Activated B cell treated with CpG ODN at 0.5 μM for 24 hours (primary cell): ENCODE data around the gene RNF214. TPM values are rescaled to one million over a fixed set of nuclear protein-coding genes. Genes with fewer than 3 reads are reported as not detected.
"Not testable (repeated sequence)": the region's sequence is repeated elsewhere in the genome, so short reads cannot be mapped to it uniquely, and the experiment has no call there.

Experiments used
- ATAC-seq: fragments of 200-7000 bp; cut with Tn5 transposase; one replicate; pipeline ENCODE4 v1.10.0; 2021; ENCODE audit warnings: low read depth, mild to moderate bottlenecking, moderate library complexity
- CTCF ChIA-PET: fragments of 350-600 bp; sonication (Branson Sonifier 250); formaldehyde crosslinking; loops from one replicate; lab custom pipeline; 2021; ENCODE audit warnings: antibody characterized with exemption; lab: Charles Lee
- POLR2A ChIA-PET: fragments of 350-600 bp; sonication (Branson Sonifier 250); formaldehyde crosslinking; loops from one replicate; lab custom pipeline; 2021; ENCODE audit warnings: antibody characterized with exemption; lab: Charles Lee
- DNase-seq: peaks from one replicate; pipeline ENCODE4 v3.0.0; 2022
- H3K27ac Mint-ChIP-seq: one replicate; pipeline ENCODE4 v1.8.0; 2020; ENCODE audit warnings: mixed read lengths
- H3K27me3 Mint-ChIP-seq: one replicate; pipeline ENCODE4 v1.8.0; 2021; ENCODE audit warnings: mixed read lengths
- H3K36me3 Mint-ChIP-seq: one replicate; pipeline ENCODE4 v1.8.0; 2021; ENCODE audit warnings: low read depth, mixed read lengths
- H3K4me1 Mint-ChIP-seq: one replicate; pipeline ENCODE4 v1.8.0; 2021; ENCODE audit warnings: mixed read lengths
- H3K4me3 Mint-ChIP-seq: one replicate; pipeline ENCODE4 v1.8.0; 2020; ENCODE audit warnings: mild to moderate bottlenecking, mixed read lengths
- H3K9me3 Mint-ChIP-seq: one replicate; pipeline ENCODE4 v1.8.0; 2020; ENCODE audit warnings: mixed read lengths
- CTCF ChIP-seq: fragments of 200-600 bp; IDR thresholded peaks from one replicate; pipeline ENCODE4 v1.8.0; 2022; ENCODE audit warnings: antibody characterized with exemption, mild to moderate bottlenecking
- intact Hi-C: fragments of 100-400 bp; cut with micrococcal nuclease; formaldehyde crosslinking; loops from one replicate; pipeline ENCODE4 v1.15.1; 2024
- total RNA-seq: library from RNA; stranded (reverse); gene quantifications from 2 replicates; pipeline ENCODE4 v1.2.3, GENCODE V29; 2022

RNF214 gene
- total RNA-seq, 1 donor from 2014 or later = 18.7 TPM

- H3K27me3 Mint-ChIP-seq = peaks cover 36% of the 10 kb centered on the region
- ChIA-PET CTCF (no interaction called here), POLR2A (no interaction called here)
- ATAC-seq (no peak), DNase-seq (no peak)
- intact Hi-C loops = no loop called here
- TF ChIP-seq CTCF = no peak
- H3K9me3 Mint-ChIP-seq = no peaks in the 10 kb centered on the region
- H3K4me3 Mint-ChIP-seq = no peak overlapping the region
- no peaks in the 10 kb centered on the region for H3K36me3 Mint-ChIP-seq
- peaks cover 10% of the 10 kb centered on the region for H3K4me1 Mint-ChIP-seq
- H3K27ac Mint-ChIP-seq = no peak overlapping the region
Observed at GRCh38 chr11:117318738-117319137, 86.3 kb downstream of the RNF214 start.

- TF ChIP-seq CTCF = no peak
- intact Hi-C loops = no loop called here
- Mint-ChIP-seq H3K4me1 (peaks cover 10% of the 10 kb centered on the region), H3K36me3 (no peaks in the 10 kb centered on the region), H3K27me3 (peaks cover 30% of the 10 kb centered on the region), H3K27ac (no peak overlapping the region), H3K4me3 (no peak overlapping the region), H3K9me3 (no peaks in the 10 kb centered on the region)
- DNase-seq (no peak), ATAC-seq (no peak)
- ChIA-PET POLR2A (no interaction called here), CTCF (no interaction called here)
Observed at GRCh38 chr11:117319214-117319840, 86.9 kb downstream of the RNF214 start.

- CTCF ChIA-PET = interaction anchor here (1.2 to 1.6 kb wide), 3 partner anchors 11 to 97 kb away, joined by 3 to 4 read pairs (median 3); partner anchors contain the start of gene BACE1
- not testable (repeated sequence) for ATAC-seq, H3K4me1 Mint-ChIP-seq, DNase-seq, H3K4me3 Mint-ChIP-seq, H3K9me3 Mint-ChIP-seq, H3K27me3 Mint-ChIP-seq, H3K36me3 Mint-ChIP-seq, H3K27ac Mint-ChIP-seq
- POLR2A ChIA-PET = interaction anchor here (0.5 to 2.6 kb wide), 8 partner anchors 35 to 556 kb away, joined by 3 to 20 read pairs (median 4); partner anchors contain the start of genes PAFAH1B2, PCSK7 and SIDT2
- intact Hi-C loops = loop anchor here (1.0 to 5.0 kb wide), 3 partner anchors 95 to 554 kb away; partner anchors contain the start of genes PCSK7 and RNF214
Observed at GRCh38 chr11:117327255-117327566, 94.7 kb downstream of the RNF214 start.

- peaks cover 2% of the 10 kb centered on the region for H3K4me1 Mint-ChIP-seq
- intact Hi-C loops = loop anchor here (1.0 to 5.0 kb wide), 4 partner anchors 95 to 554 kb away; partner anchors contain the start of genes PCSK7, RNF214 and SIDT2
Observed at GRCh38 chr11:117327567-117328374, 95.3 kb downstream of the RNF214 start, which contains the start of gene CEP164. TSS of gene CEP164 (plus strand) at chr11:117327854. CDS start at chr11:117338587, 10,733 bp downstream.

More at GRCh38 chr11:117327567-117328374, 95.3 kb downstream of the RNF214 start, which contains the start of gene CEP164:
- ChIA-PET POLR2A (interaction anchor here (0.5 to 2.6 kb wide), 11 partner anchors 35 to 726 kb away, joined by 3 to 20 read pairs (median 4); partner anchors contain the start of genes PAFAH1B2, PCSK7 and SIDT2), CTCF (interaction anchor here (1.2 to 1.6 kb wide), 3 partner anchors 11 to 98 kb away, joined by 3 to 4 read pairs (median 3); partner anchors contain the start of gene BACE1)
- no peak within 1 kb of the TSS for H3K27ac Mint-ChIP-seq
- DNase-seq (peak; percentile 89), ATAC-seq (peak; percentile 92)
- H3K9me3 Mint-ChIP-seq = no peaks in the 10 kb centered on the region
- peak within 1 kb of the TSS; percentile 59 for H3K4me3 Mint-ChIP-seq
- no peaks in the 10 kb centered on the region for H3K27me3 Mint-ChIP-seq
- H3K36me3 Mint-ChIP-seq = peaks cover 2% of the 10 kb centered on the region
- no peak for TF ChIP-seq CTCF
